Measurements from ENCODE around the gene TMEM273.

- no peak for TF ChIP-seq CTCF (IDR thresholded peaks at IDR 0.05)
- no peak for TF ChIP-seq EP300 (IDR thresholded peaks at IDR 0.05)
Measured at GRCh38 chr10:49187044-49187484, 1.1 kb downstream of the TMEM273 start.

All from suprapubic skin (tissue), 3 donors.